Measurements from ENCODE around the gene SDK2.
"Not testable (repeated sequence)": the region's sequence is repeated elsewhere in the genome, so short reads cannot be mapped to it uniquely, and the experiment has no call there.

The SDK2 gene

DNA sequence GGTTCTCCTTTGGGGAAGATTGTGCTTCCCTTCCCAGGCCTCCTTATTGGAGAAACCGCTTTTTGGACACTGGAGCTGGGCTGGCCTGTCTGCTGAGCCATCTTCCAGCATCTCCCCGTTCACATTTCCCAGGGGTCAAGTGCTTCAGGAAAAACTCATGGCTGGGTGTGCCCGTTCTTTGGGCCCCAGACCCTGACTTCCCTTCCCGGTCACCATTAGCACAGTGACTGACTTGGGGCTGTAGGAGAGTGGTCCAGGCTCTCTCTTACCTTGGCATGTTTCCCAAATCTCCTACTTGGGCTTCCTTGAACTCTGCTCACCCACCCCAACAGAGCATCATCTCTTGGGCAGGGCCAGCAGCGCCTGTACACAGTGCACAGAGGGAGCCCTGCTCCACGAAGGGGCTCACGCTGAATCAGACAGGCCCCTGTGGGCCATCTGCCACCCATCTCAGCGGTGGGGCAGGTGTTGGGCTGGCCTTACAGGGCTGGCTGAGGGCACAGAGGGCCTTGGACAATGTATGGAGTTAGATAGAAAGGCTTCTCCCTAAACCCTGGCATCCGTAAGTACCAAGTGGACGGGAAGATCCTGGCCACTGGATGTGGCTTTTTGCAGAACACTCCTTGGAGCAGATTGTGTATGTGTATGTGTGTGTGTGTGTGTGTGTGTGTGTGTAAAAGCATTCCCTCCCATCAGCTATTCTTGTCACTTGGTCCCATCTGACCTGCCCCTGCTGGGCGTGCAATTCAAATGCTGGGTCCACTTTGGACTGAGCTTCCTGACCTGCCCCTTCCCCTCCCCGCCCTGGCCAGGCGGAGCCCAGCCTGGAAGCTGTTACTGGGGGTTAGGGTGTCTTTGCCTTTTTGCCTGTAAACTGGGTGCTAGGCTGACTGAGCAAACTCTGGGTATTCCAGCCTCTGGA is 307.6 kb downstream of the SDK2 start:
- DNase-seq: no peak

DNA sequence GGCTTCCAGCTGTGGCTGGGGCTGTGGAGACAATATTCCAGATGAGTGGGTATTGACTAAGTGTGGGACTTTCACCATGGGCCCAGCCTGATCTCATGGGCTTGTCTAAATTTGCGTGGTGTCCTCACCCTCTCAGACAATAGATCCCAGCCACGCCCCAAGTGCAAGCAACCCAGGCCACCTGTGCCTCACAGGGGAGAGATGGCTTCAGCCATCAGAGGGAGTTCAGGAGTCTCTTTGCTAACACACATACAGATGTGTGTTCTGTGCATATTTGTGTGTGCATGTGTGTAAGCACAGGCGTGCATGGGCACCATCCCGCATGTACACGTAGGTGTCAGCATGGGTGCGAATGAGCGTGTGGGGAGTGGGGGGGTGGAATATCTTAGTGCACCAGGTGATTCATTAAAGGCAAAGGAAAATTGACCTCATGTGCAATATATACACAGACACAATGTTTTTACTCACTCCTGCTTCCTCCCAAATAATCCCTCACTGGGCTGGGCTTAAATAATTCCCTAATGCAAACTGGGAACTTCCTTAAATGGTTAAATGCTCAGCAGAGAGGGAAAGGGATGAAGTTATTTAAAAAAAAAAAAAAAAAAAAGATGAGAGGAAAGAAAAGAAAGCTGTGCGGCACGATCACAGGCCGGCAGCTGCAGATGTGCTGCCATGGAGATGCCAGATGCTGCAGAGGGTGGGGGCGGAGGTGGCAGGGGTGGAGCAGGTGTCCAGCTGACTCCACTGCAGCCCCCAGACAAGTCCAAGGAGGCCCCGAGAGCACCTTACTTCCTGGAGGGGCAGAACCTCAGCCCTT is 308.4 kb downstream of the SDK2 start:
- no peak for DNase-seq

- no peak for DNase-seq
Observed at GRCh38 chr17:73334771-73335513, 309.3 kb downstream of the SDK2 start.

DNA sequence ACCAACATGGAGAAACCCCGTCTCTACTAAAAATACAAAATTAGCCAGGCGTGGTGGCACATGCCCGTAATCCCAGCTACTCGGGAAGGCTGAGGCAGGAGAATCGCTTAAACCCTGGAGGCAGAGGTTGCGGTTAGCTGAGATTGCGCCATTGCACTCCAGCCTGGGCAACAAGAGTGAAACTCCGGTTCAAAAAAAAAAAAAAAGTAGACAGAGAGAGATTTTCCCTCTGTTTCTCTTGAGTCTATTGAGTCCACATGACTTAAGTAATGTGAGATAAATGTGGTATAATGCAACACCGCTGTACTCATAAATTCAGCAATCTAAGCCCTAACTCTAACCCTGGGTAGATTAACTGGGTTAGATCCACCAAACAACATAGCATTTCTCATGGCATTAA is 310.8 kb downstream of the SDK2 start:
- DNase-seq: not testable (repeated sequence)

DNA sequence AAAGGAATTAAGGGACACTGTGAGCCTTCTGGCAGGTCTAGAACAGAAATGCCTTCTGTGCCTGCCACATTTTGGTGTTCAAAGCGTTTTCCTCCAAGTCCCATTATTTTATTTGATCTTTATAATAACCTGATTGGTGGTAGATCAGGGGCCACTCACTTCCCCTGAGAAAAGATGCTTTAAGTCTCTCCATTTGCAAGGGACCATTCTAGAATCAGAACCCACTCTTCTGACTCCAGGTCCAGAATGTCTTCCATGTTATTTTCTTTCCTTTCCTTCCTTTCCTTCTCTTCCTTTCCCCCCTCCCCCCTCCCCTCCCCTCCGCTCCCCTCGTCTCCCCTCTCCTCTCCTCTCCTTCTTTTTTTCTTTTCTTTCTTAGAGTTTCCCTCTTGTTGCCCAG is 313.2 kb downstream of the SDK2 start:
- DNase-seq: no peak

DNA sequence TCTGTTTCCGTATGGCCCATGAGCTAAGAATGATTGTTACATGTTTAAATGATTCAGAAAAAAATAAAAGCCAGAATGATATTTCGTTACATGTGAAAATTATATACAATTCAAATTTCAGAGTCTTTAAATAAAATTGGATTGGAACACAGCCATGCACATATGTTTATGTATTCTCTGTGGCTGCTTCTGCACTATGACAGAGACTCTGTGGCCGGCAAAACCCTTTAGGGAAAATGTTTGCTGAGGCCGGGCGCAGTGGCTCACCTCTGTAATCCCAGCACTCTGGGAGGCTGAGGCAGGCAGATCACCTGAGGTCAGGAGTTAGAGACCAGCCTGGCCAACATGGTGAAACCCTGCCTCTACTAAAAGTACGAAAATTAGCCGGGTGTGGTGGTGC is 316.6 kb downstream of the SDK2 start:
- no peak for DNase-seq

GRCh38 chr17:73325527-73325842 is 318.8 kb downstream of the SDK2 start:
- DNase-seq: no peak

DNA sequence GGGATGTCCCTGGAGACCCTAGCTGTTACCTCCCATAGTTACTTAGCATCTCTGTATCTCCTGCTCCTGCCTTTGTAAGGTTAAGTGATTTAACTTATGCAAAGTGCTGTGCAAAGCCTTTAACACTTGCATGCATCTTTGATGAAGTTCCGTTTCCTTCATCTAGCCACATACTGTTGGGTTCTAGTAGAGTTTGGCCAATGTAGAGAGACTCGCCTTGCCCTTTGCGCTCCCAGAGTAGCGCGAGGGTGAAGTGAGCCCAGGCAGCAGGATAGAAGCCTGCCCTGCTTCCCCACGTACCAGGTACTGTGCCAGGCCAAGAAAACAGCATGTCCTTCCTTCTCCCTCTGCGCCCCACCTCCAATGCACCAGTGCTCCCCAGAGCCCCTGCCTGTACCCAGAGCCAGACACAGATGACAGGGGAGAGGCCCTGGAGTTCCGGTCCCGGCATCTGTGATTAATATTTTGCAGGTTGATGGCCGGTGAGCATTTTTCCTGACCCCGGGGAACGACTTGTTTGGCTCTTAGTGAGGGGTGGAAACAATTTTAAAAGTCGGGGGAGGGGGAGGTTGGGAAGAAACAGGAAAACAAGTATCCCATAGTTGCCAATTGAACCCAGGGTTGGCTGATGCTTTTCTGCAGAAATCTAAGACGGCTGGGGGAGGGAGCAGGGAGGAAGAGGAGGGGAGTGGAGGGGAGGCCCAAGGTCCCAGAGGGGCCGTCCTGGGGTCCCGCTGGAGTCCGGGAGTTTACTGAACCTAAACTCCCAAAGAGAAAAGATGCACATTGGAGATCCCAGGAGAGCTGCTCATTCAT is 319.3 kb downstream of the SDK2 start:
- DNase-seq: no peak

- DNase-seq: no peak
Observed at GRCh38 chr17:73324160-73324475, 320.1 kb downstream of the SDK2 start.

DNA sequence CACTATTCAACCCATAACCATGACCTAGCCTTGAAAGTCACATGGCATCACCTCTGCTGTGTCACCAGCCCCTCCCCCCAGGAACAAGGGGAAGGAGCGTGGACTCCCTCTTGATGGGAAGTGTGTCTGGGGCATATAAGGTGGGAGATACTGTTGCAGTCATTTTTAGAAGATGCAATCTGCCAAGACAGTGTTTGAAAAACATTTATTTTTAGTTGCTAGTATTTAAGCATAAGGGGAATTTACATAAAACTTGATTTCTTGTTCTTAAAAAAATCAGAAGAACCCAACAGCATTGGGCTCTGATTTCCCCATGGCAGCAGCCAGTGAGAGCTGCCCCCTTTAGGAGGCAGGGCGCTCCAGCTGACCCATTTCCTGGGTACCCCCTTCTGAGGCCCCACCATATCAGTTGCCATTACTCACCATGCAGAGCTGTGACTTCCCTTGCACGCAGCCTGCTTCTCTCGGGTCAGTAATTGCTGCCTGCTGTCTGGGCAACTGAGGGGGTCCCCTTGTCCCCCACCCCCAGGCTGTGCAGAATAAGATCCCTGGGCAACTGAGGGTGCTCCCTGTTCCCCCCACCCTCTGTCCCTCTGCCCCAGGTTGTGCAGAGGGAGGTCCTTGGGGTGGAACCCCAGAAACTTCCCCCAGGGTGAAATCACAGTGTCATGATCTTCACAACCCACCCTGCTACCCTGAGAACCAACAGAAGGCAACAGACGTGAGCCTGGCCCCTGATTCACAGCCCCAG is 320.7 kb downstream of the SDK2 start:
- no peak for DNase-seq

GRCh38 chr17:73320601-73321264 is 323.5 kb downstream of the SDK2 start:
- no peak for DNase-seq

GRCh38 chr17:73319766-73320165 is 324.5 kb downstream of the SDK2 start:
- no peak for DNase-seq

- DNase-seq: no peak
Observed at GRCh38 chr17:73318836-73319235, 325.4 kb downstream of the SDK2 start.

DNA sequence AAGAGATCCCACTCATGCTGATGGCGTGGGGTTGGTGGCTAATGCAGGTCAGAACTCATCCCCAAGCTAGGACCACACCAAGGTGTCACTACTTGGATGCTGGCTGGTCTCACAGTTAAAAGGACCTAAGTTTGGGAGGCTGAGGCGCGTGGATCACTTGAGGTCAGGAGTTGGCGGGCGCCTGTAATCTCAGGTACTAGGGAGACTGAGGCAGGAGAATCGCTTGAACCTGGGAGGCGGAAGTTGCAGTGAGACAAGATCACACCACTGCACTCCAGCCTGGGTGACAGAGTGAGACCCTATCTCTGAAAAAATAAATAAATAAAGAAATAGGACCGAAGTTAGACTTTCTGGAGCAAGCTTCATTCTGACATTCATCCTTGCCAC is 325.8 kb downstream of the SDK2 start:
- DNase-seq: no peak

GRCh38 chr17:73317513-73318426 is 326.5 kb downstream of the SDK2 start:
- no peak for DNase-seq

DNA sequence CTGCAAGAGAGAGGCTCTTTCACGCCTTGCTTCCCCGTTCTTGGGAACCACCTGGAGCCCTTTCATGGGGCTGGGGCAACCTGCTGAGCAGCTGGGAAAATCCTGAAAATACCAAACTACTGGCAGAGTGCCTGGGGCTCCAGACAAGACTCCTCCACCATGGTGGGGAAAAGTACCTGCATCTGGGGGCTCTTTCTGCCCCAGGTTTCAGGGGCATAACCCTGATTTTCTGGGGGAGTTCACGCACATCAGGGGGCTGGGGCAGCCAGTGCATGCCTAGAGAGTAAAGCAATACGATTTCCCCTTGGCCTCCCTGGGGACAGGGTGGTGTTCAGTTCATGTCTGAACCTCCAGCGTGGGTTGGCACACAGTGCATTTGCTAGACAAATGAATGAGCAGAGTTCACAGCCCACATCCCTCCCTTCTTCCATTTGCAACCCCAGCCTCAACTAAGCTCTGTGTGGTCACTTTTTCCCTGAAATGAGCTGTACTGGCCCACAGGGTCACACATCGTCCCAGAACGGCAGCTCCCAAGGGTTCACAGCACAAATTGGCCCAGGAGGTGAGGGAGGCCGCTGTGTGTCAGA is 327.2 kb downstream of the SDK2 start:
- DNase-seq: no peak

- DNase-seq: no peak
Observed at GRCh38 chr17:73315471-73315870, 328.8 kb downstream of the SDK2 start.

DNA sequence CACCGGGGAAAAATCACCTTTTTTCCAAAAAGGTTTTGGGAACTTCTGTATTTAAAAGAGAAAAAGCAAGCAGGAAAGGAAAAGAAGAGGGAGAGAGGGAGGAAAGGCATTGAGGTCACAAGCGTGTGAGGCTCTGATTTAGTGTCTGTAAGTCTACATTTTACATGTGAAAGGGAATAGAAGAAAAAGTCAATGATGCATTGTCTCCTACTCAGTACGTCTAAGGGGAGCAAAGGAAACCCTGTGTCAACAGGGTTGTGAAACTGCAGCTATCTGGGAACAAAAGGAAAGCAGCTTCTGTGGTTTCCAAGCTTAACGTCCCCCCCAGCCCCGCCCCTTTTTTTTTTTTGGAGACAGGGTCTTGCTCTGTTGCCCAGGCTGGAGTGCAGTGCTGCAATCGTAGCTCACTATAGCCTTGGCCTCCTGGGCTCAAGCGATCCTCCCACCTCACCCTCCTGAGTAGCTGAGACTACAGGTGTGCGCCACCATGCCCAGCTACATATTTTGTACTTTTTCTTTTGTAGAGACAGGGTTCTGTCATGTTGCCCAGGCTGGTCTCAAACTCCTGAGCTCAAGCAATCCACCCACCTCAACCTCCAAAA is 330.6 kb downstream of the SDK2 start:
- no peak for DNase-seq

GRCh38 chr17:73312887-73313286 is 331.4 kb downstream of the SDK2 start:
- not testable (repeated sequence) for DNase-seq
